NCI-H446 (cell line): Measurements from ENCODE around the gene DDAH2.

Experiments used
- DNase-seq, 2 experiments: peaks; one replicate each; lab custom pipeline; 2025; lab: John Stamatoyannopoulos, UW

Gene DDAH2

GRCh38 chr6:31732029-31732428, 2.9 kb upstream of the DDAH2 start:
- DNase-seq = no peak

- DNase-seq = no peak
Measured at GRCh38 chr6:31730631-31731086, 1.6 kb upstream of the DDAH2 start.

GRCh38 chr6:31729979-31730630, 1.0 kb upstream of the DDAH2 start:
- DNase-seq = peak; percentile 75 to 80

- peak; percentile 25 to 68 for DNase-seq
Measured at GRCh38 chr6:31729515-31729978, 448 bp upstream of the DDAH2 start.

- no peak for DNase-seq
Measured at GRCh38 chr6:31727717-31728671, 1.1 kb downstream of the DDAH2 start.

GRCh38 chr6:31727034-31727716, 1.9 kb downstream of the DDAH2 start:
- no peak for DNase-seq

GRCh38 chr6:31725502-31726350, 3.4 kb downstream of the DDAH2 start:
- no peak for DNase-seq

GRCh38 chr6:31723980-31724691, 5.0 kb downstream of the DDAH2 start:
- no peak for DNase-seq

GRCh38 chr6:31723245-31723979, 5.7 kb downstream of the DDAH2 start, which contains the start of gene MPIG6B:
MPIG6B (plus strand) TSS chr6:31723373; CDS start chr6:31723384, 11 bp downstream.
- DNase-seq = no peak

GRCh38 chr6:31722173-31722572, 6.9 kb downstream of the DDAH2 start:
- no peak for DNase-seq

- no peak for DNase-seq
Measured at GRCh38 chr6:31721351-31722020, 7.6 kb downstream of the DDAH2 start, which contains the start of gene LY6G6C. LY6G6C (minus strand) TSS chr6:31721746; CDS start chr6:31721679, 67 bp downstream.

- DNase-seq = no peak
Measured at GRCh38 chr6:31720196-31720770, 8.8 kb downstream of the DDAH2 start.

- DNase-seq = no peak
Measured at GRCh38 chr6:31719001-31719400, 10.1 kb downstream of the DDAH2 start.

- no peak for DNase-seq
Measured at GRCh38 chr6:31718265-31718664, 10.8 kb downstream of the DDAH2 start.

- no peak for DNase-seq
Measured at GRCh38 chr6:31717499-31718222, 11.4 kb downstream of the DDAH2 start.

GRCh38 chr6:31715022-31715958, 13.8 kb downstream of the DDAH2 start, which contains the start of gene LY6G6D:
LY6G6D (plus strand) TSS chr6:31715348; CDS start chr6:31715356, 8 bp downstream.
- peak in 1 of 2 experiments; percentile 60 for DNase-seq
